HepG2 (cell line): ENCODE results near the gene ITGB5. TPM values are rescaled to one million over a fixed set of nuclear protein-coding genes. Genes with fewer than 3 reads are reported as not detected.

Source experiments
- ETV6 ChIP-seq: sonication (generic); formaldehyde crosslinking; conservative IDR thresholded peaks from 2 replicates; pipeline ENCODE4 v1.4.0; 2020; ENCODE audit warnings: missing genetic modification reagents
- FOXJ3 ChIP-seq: sonication (generic); formaldehyde crosslinking; IDR thresholded peaks from 2 replicates; pipeline ENCODE4 v1.4.0; 2020; ENCODE audit warnings: missing genetic modification reagents, mild to moderate bottlenecking, borderline replicate concordance
- HHEX ChIP-seq: IDR thresholded peaks from 2 replicates; pipeline ENCODE4 v1.6.1; 2016; ENCODE audit warnings: control low read depth
- NCOA5 ChIP-seq: sonication (generic); formaldehyde crosslinking; IDR thresholded peaks from 2 replicates; pipeline ENCODE4 v1.4.0; 2020; ENCODE audit warnings: missing genetic modification reagents
- NCOR1 ChIP-seq: fragments of 200-600 bp; sonication (generic); IDR thresholded peaks from 2 replicates; pipeline ENCODE4 v1.7.0; 2017; ENCODE audit warnings: antibody characterized with exemption, low read length, borderline replicate concordance
- NFATC3 ChIP-seq: sonication (generic); formaldehyde crosslinking; IDR thresholded peaks from 2 replicates; pipeline ENCODE4 v1.5.1; 2020; ENCODE audit warnings: mild to moderate bottlenecking, missing genetic modification reagents
- PLRG1 ChIP-seq: fragments of 450-650 bp; conservative IDR thresholded peaks from 2 replicates; pipeline ENCODE4 v1.6.1; 2016
- POLR2AphosphoS2 ChIP-seq: IDR thresholded peaks from 2 replicates; pipeline ENCODE4 v1.6.1; 2011; ENCODE audit warnings: low read depth, low read length, improper control_type of control experiment
- RBFOX2 ChIP-seq: fragments of 200-400 bp; formaldehyde crosslinking; IDR thresholded peaks from 2 replicates; pipeline ENCODE4 v1.6.1; 2017; ENCODE audit warnings: low read depth, mild to moderate bottlenecking, low read length
- RORA ChIP-seq: sonication (generic); formaldehyde crosslinking; IDR thresholded peaks from 2 replicates; pipeline ENCODE4 v1.5.0; 2020; ENCODE audit warnings: mild to moderate bottlenecking, missing genetic modification reagents, moderate library complexity
- SIN3B ChIP-seq: fragments of 150-350 bp; IDR thresholded peaks from 2 replicates; pipeline ENCODE4 v1.6.1; 2014; ENCODE audit warnings: low read length
- SIX1 ChIP-seq: sonication (generic); formaldehyde crosslinking; IDR thresholded peaks from 2 replicates; pipeline ENCODE4 v1.4.0; 2020; ENCODE audit warnings: missing genetic modification reagents, borderline replicate concordance
- SMARCC2 ChIP-seq: fragments of 450-650 bp; IDR thresholded peaks from 2 replicates; pipeline ENCODE4 v1.6.1; 2017; ENCODE audit warnings: antibody characterized with exemption, mild to moderate bottlenecking
- ZKSCAN5 ChIP-seq: sonication (generic); formaldehyde crosslinking; IDR thresholded peaks from 2 replicates; pipeline ENCODE4 v1.5.1; 2020; ENCODE audit warnings: mild to moderate bottlenecking, missing genetic modification reagents
- ZMYM4 ChIP-seq: sonication (generic); formaldehyde crosslinking; IDR thresholded peaks from 2 replicates; pipeline ENCODE4 v1.8.1; 2023; ENCODE audit warnings: mild to moderate bottlenecking, missing genetic modification reagents
- ZNF17 ChIP-seq: sonication (generic); formaldehyde crosslinking; IDR thresholded peaks from 2 replicates; pipeline ENCODE4 v1.5.0; 2020; ENCODE audit warnings: mild to moderate bottlenecking, missing genetic modification reagents
- ZNF256 ChIP-seq: sonication (generic); formaldehyde crosslinking; conservative IDR thresholded peaks from 2 replicates; pipeline ENCODE4 v1.4.0; 2020; ENCODE audit warnings: missing genetic modification reagents
- ZNF329 ChIP-seq: sonication (generic); formaldehyde crosslinking; IDR thresholded peaks from 2 replicates; pipeline ENCODE4 v1.9.0; 2021; ENCODE audit warnings: low read depth, mild to moderate bottlenecking, missing genetic modification reagents
- ZNF383 ChIP-seq: sonication (generic); formaldehyde crosslinking; IDR thresholded peaks from 2 replicates; pipeline ENCODE4 v1.4.0; 2020; ENCODE audit warnings: missing genetic modification reagents, mild to moderate bottlenecking, borderline replicate concordance
- ZNF510 ChIP-seq: sonication (generic); formaldehyde crosslinking; IDR thresholded peaks from 2 replicates; pipeline ENCODE4 v1.4.0; 2020; ENCODE audit warnings: low read depth, mild to moderate bottlenecking, missing genetic modification reagents
- ZNF558 ChIP-seq: sonication (generic); formaldehyde crosslinking; IDR thresholded peaks from 2 replicates; pipeline ENCODE4 v1.9.0; 2022; ENCODE audit warnings: mild to moderate bottlenecking, missing genetic modification reagents, borderline replicate concordance
- ZNF562 ChIP-seq: sonication (generic); formaldehyde crosslinking; IDR thresholded peaks from 2 replicates; pipeline ENCODE4 v1.8.0; 2022; ENCODE audit warnings: missing genetic modification reagents, borderline replicate concordance
- ZNF605 ChIP-seq: sonication (generic); formaldehyde crosslinking; IDR thresholded peaks from 2 replicates; pipeline ENCODE4 v1.8.0; 2022; ENCODE audit warnings: mild to moderate bottlenecking, missing genetic modification reagents
- ZNF747 ChIP-seq: sonication (generic); formaldehyde crosslinking; IDR thresholded peaks from 2 replicates; pipeline ENCODE4 v1.8.1; 2023; ENCODE audit warnings: missing genetic modification reagents, mild to moderate bottlenecking, borderline replicate concordance
- polyA plus RNA-seq, 8 experiments: library from polyadenylated mRNA; depleted of rRNA in 3 of 8; stranded (reverse) in 7 of 8; unstranded in 1 of 8; fragments of >200 nt; fragmentation: Illumina TruSeq in 4 of 8; extraction: Trizol in 4 of 8; gene quantifications; 2 replicates each; pipeline versions ENCODE4 v1.2.1 to v1.2.3, GENCODE V29; 2011 to 2016; ENCODE audit warnings: low read depth in 4 of 8, missing spikeins in 1 of 8, mixed read lengths in 1 of 8; ENCODE audit not compliant: insufficient read depth in 1 of 8
- total RNA-seq, 5 experiments: library from RNA; depleted of rRNA; stranded (reverse); fragments of >200 nt; fragmentation: Illumina TruSeq; extraction: Trizol; gene quantifications; 2 replicates each; pipeline ENCODE4 v1.2.3, GENCODE V29; 2016; ENCODE audit warnings: low read depth in 1 of 5
- TF ChIP-seq, protein P1 (sequence below): sonication (generic); formaldehyde crosslinking; IDR thresholded peaks from 2 replicates; pipeline ENCODE4 v1.9.0; 2021; ENCODE audit warnings: missing genetic modification reagents, mild to moderate bottlenecking, borderline replicate concordance
- TF ChIP-seq, protein P2 (sequence below): sonication (generic); formaldehyde crosslinking; IDR thresholded peaks from 2 replicates; pipeline ENCODE4 v1.5.0; 2020; ENCODE audit warnings: mild to moderate bottlenecking, missing genetic modification reagents
- TF ChIP-seq, protein P3 (sequence below): sonication (generic); formaldehyde crosslinking; IDR thresholded peaks from 2 replicates; pipeline ENCODE4 v1.4.0; 2020; ENCODE audit warnings: missing genetic modification reagents, borderline replicate concordance

ITGB5 gene
- total and polyA plus RNA-seq, 2 of the 13 experiments (the other 11 are each of a cell fraction or from before 2014, with no cell fraction given), result 74.1 to 343 TPM

DNA sequence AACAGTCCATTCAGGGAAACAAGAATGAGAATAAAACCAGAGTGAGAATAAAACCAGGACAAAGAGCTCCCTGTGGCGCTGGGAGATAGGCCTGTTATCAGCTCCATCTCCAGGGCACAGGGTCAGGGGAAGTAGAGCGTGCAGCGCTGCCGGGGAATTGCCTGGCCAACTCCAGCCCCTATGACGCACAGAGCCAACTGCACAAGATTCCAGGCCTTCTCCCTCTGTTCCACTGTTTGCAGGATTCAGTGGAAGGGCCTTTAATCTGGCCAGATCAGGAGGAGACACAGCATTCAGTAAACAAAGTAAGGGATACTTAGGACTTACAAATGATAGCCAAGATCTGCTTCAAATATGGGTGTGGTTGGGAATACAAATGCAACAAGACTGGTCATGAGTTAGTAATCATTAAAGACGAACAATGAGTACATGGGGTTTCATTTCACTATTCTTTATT, 49.4 kb downstream of the ITGB5 start (continued):
- peak; percentile 45; the same call in 1 of the 2 replicates for TF ChIP-seq SIX1 (CRISPR knock-in tag)
- TF ChIP-seq RBFOX2, result no peak
- no peak for TF ChIP-seq ZNF17 (CRISPR knock-in tag)
- TF ChIP-seq SIN3B, result no peak
- peak; percentile 52; the same call in 1 of the 2 replicates for TF ChIP-seq NCOR1
- no peak for TF ChIP-seq FOXJ3 (CRISPR knock-in tag)
- TF ChIP-seq, protein P1, sequence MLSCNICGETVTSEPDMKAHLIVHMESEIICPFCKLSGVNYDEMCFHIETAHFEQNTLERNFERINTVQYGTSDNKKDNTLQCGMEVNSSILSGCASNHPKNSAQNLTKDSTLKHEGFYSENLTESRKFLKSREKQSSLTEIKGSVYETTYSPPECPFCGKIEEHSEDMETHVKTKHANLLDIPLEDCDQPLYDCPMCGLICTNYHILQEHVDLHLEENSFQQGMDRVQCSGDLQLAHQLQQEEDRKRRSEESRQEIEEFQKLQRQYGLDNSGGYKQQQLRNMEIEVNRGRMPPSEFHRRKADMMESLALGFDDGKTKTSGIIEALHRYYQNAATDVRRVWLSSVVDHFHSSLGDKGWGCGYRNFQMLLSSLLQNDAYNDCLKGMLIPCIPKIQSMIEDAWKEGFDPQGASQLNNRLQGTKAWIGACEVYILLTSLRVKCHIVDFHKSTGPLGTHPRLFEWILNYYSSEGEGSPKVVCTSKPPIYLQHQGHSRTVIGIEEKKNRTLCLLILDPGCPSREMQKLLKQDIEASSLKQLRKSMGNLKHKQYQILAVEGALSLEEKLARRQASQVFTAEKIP, result no peak
- TF ChIP-seq, protein P2, sequence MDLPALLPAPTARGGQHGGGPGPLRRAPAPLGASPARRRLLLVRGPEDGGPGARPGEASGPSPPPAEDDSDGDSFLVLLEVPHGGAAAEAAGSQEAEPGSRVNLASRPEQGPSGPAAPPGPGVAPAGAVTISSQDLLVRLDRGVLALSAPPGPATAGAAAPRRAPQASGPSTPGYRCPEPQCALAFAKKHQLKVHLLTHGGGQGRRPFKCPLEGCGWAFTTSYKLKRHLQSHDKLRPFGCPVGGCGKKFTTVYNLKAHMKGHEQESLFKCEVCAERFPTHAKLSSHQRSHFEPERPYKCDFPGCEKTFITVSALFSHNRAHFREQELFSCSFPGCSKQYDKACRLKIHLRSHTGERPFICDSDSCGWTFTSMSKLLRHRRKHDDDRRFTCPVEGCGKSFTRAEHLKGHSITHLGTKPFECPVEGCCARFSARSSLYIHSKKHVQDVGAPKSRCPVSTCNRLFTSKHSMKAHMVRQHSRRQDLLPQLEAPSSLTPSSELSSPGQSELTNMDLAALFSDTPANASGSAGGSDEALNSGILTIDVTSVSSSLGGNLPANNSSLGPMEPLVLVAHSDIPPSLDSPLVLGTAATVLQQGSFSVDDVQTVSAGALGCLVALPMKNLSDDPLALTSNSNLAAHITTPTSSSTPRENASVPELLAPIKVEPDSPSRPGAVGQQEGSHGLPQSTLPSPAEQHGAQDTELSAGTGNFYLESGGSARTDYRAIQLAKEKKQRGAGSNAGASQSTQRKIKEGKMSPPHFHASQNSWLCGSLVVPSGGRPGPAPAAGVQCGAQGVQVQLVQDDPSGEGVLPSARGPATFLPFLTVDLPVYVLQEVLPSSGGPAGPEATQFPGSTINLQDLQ (CRISPR knock-in tag), result no peak
- no peak for TF ChIP-seq SMARCC2
- TF ChIP-seq ZNF383 (CRISPR knock-in tag), result no peak
- TF ChIP-seq POLR2AphosphoS2, result no peak
- TF ChIP-seq PLRG1, result no peak
- TF ChIP-seq NCOA5, result no peak
- TF ChIP-seq ZNF256 (CRISPR knock-in tag), result no peak
- TF ChIP-seq ZNF605 (CRISPR knock-in tag), result no peak
- no peak for TF ChIP-seq ZNF510 (CRISPR knock-in tag)
- no peak for TF ChIP-seq ZKSCAN5 (CRISPR knock-in tag)
- TF ChIP-seq ZMYM4 (CRISPR knock-in tag), result peak; percentile 75
- TF ChIP-seq RORA, result no peak
- no peak for TF ChIP-seq ZNF329 (CRISPR knock-in tag)
- TF ChIP-seq, protein P3, sequence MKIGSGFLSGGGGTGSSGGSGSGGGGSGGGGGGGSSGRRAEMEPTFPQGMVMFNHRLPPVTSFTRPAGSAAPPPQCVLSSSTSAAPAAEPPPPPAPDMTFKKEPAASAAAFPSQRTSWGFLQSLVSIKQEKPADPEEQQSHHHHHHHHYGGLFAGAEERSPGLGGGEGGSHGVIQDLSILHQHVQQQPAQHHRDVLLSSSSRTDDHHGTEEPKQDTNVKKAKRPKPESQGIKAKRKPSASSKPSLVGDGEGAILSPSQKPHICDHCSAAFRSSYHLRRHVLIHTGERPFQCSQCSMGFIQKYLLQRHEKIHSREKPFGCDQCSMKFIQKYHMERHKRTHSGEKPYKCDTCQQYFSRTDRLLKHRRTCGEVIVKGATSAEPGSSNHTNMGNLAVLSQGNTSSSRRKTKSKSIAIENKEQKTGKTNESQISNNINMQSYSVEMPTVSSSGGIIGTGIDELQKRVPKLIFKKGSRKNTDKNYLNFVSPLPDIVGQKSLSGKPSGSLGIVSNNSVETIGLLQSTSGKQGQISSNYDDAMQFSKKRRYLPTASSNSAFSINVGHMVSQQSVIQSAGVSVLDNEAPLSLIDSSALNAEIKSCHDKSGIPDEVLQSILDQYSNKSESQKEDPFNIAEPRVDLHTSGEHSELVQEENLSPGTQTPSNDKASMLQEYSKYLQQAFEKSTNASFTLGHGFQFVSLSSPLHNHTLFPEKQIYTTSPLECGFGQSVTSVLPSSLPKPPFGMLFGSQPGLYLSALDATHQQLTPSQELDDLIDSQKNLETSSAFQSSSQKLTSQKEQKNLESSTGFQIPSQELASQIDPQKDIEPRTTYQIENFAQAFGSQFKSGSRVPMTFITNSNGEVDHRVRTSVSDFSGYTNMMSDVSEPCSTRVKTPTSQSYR (CRISPR knock-in tag), result no peak
- TF ChIP-seq ZNF558 (CRISPR knock-in tag), result no peak
- TF ChIP-seq HHEX (CRISPR knock-in tag), result no peak
- no peak for TF ChIP-seq NFATC3
- TF ChIP-seq ZNF562 (CRISPR knock-in tag), result no peak
- no peak for TF ChIP-seq ETV6 (CRISPR knock-in tag)
- TF ChIP-seq ZNF747 (CRISPR knock-in tag), result no peak
